Esophagus (tissue), 2 donors: ENCODE results near the gene CASS4. TPM values are rescaled to one million over a fixed set of nuclear protein-coding genes. Genes with fewer than 3 reads are reported as not detected.
A peak's percentile ranks its signal among the peaks of the same experiment; 100 is the strongest.
"Not testable (repeated sequence)": the region's sequence is repeated elsewhere in the genome, so short reads cannot be mapped to it uniquely, and the experiment has no call there.

Source experiments
- H3K27ac ChIP-seq, 2 donors: one replicate each; pipeline ENCODE4 v1.5.1; 2013; ENCODE audit warnings: low read depth in 2 of 2, mild to moderate bottlenecking in 2 of 2, inconsistent platforms in 1 of 2, low read length in 1 of 2, moderate library complexity in 1 of 2
- H3K27me3 ChIP-seq, 2 donors: one replicate each; pipeline ENCODE4 v1.6.1; 2013; ENCODE audit warnings: low read length in 2 of 2, control low read depth in 1 of 2, mild to moderate bottlenecking in 1 of 2; ENCODE audit not compliant: insufficient read depth in 2 of 2, control insufficient read depth in 1 of 2
- H3K36me3 ChIP-seq, 2 donors: one replicate each; pipeline ENCODE4 v1.6.1; 2013; ENCODE audit warnings: low read length in 1 of 2; ENCODE audit not compliant: control insufficient read depth in 2 of 2, insufficient read depth in 2 of 2
- H3K4me1 ChIP-seq, 2 donors: one replicate each; pipeline ENCODE4 v1.6.1; 2013; ENCODE audit warnings: low read length in 1 of 2; ENCODE audit not compliant: control insufficient read depth in 2 of 2, insufficient read depth in 2 of 2
- H3K4me3 ChIP-seq, 2 donors: one replicate each; pipeline ENCODE4 v1.5.1; 2013; ENCODE audit warnings: low read length in 2 of 2, mild to moderate bottlenecking in 2 of 2, low read depth in 1 of 2, moderate library complexity in 1 of 2
- H3K9me3 ChIP-seq, 2 donors: one replicate each; pipeline ENCODE4 v1.6.1; 2013; ENCODE audit warnings: mild to moderate bottlenecking in 2 of 2, low read depth in 1 of 2, low read length in 1 of 2, moderate library complexity in 1 of 2; ENCODE audit not compliant: control insufficient read depth in 2 of 2, insufficient read depth in 1 of 2
- WGBS, 2 donors: extraction: QIAGEN DNeasy Blood & Tissue Kit; methylation state at CpG; one replicate each; pipeline ENCODE4 v1.1.7; 2013; 5-methylcytosine and 5-hydroxymethylcytosine counted together
- polyA plus RNA-seq, 2 donors: library from polyadenylated mRNA; stranded (reverse); fragments of 200-250 nt; gene quantifications; one replicate each; pipeline ENCODE4 v1.2.3, GENCODE V29; 2013
- donor health status: healthy with polysubstance abuse.
- donor health status: Bipolar disorder and iron deficiency.

The CASS4 gene
- polyA plus RNA-seq, 2 donors, result 0.18 to 0.22 TPM

DNA sequence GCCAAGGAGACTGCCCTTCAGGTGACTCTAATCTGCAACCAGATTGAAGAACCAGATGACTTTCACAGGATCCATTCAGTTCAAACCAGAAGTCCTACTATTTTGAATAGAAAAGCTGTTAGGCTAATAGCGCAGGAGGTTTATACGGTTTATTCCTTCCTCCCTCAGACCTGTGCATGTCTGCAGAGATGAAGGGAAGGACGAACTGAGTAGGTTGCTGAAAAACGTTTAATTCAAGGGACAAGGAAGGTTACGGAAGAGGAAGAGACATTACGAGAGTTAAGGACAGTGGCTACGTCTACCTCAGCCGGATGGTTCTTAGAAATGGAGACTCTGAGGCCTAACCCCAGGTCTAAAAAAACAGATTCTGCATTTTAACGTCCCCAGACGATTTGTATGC lies 21.0 kb upstream of the CASS4 start:
- H3K27me3 ChIP-seq, result no peaks in the 10 kb centered on the region
- H3K36me3 ChIP-seq, result peaks cover 2 to 6% of the 10 kb centered on the region in 2 donors
- 29 to 32% methylated on average over 10 of the region's 10 CpGs for WGBS, 2 donors
- H3K4me3 ChIP-seq, result peak overlapping the region in 1 of 2 donors; percentile 96
- H3K27ac ChIP-seq, result peak overlapping the region in 1 of 2 donors; percentile 18
- no peaks in the 10 kb centered on the region for H3K9me3 ChIP-seq
- peaks cover 0 to 2% of the 10 kb centered on the region in 2 donors for H3K4me1 ChIP-seq

DNA sequence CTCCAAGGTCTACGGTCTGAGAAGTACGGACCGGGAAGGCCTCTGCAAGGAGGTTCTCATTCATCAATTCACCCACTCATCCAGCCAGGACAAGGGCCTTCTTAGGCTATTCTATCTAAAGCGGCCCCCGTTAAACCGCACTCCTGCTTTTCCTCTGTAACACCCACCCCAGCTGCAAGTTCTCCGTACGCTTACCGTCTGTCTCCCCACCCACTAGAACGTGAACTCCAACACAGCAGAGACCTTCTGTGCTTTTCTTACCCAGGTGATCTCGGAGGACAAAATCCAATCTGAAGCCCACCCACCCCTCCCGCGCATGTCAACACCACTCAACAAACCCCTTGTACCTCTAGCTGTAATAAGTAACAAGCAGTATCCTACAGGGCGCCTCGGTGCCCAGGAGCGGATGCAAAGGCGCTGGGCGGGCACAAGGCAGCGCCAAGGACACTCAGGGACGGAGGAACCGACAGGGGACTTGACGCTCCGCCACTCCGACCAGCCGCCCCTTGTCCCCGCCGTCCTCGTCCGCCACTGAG lies 20.4 kb upstream of the CASS4 start:
- Histone ChIP-seq H3K27ac (peak overlapping the region; percentile 89), H3K36me3 (peaks cover 2 to 5% of the 10 kb centered on the region in 2 donors), H3K27me3 (no peaks in the 10 kb centered on the region), H3K4me3 (peak overlapping the region; percentile 87 to 96), H3K9me3 (no peaks in the 10 kb centered on the region), H3K4me1 (peaks cover 0 to 2% of the 10 kb centered on the region in 2 donors)
- 0 to 1% methylated on average over 29 of the region's 29 CpGs for WGBS, 2 donors

DNA sequence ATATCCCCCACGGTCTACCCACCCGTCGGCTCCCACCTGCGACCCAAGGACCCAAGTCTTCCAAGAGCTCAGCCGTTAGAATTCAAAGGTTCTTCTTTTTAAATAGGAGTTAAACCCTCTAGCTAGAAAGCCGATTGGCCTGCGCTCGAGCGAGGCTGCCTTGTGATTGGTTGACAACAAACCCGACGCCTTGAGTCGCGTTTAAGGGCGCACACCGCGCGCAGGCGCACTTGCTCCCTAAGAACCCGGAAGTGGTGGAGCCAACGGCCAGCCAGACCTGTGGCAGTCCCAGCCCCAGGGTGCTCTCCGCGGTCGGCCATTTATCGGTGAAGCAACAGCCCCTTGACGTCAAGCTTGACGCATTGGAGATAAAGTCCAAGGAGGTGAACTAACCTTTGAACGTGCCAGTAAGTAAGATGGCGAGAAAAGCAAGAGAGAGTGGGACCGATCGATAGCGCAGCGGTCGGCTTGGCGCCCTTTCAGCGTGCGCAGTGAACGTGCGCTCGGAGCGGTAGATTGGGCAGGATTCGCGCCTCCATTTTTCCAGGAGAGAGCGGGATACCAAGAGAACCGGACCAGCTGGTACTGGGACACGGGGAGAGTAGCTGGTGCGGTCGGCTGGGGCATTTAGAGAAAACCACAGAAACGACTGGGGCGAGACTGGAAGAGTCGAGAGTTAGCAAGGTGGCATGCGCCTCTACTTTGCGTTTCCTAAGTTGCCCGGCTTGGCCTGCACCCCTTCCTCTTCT lies 19.8 kb upstream of the CASS4 start, which contains the start of the genes AURKA and CSTF1:
TSS of gene AURKA (minus strand) at position 84 of the 749 bp plus-strand sequence. CDS start 4,018 bp downstream, outside the sequence.
TSS of gene CSTF1 (plus strand) at position 514 of the 749 bp plus-strand sequence. CDS start 2,908 bp downstream, outside the sequence.
- no peaks in the 10 kb centered on the region for H3K9me3 ChIP-seq
- peak within 1 kb of the TSS; percentile 87 to 96 for H3K4me3 ChIP-seq
- peak within 1 kb of the TSS; percentile 89 to 98 for H3K27ac ChIP-seq
- peaks cover 0 to 2% of the 10 kb centered on the region in 2 donors for H3K4me1 ChIP-seq
- H3K27me3 ChIP-seq, result no peaks in the 10 kb centered on the region
- WGBS, 2 donors, result 0 to 1% methylated on average over 53 of the region's 53 CpGs
- H3K36me3 ChIP-seq, result peaks cover 7 to 10% of the 10 kb centered on the region in 2 donors

GRCh38 chr20:56392881-56393482 lies 19.1 kb upstream of the CASS4 start:
- whole genome bisulfite sequencing, 2 donors, result 0 to 1% methylated on average over 18 of the region's 18 CpGs
- peak overlapping the region; percentile 89 to 98 for H3K27ac ChIP-seq

GRCh38 chr20:56393653-56394052 lies 18.4 kb upstream of the CASS4 start:
- peak overlapping the region in 1 of 2 donors; percentile 96 for H3K4me3 ChIP-seq

More at GRCh38 chr20:56392881-56393482, 19.1 kb upstream of the CASS4 start:
- H3K9me3 ChIP-seq, result no peaks in the 10 kb centered on the region
- peaks cover 0 to 2% of the 10 kb centered on the region in 2 donors for H3K4me1 ChIP-seq
- H3K4me3 ChIP-seq, result peak overlapping the region; percentile 87 to 96
- H3K36me3 ChIP-seq, result peaks cover 7 to 13% of the 10 kb centered on the region in 2 donors
- no peaks in the 10 kb centered on the region for H3K27me3 ChIP-seq

GRCh38 chr20:56395166-56395565 lies 16.9 kb upstream of the CASS4 start:
- Histone ChIP-seq H3K27ac (no peak overlapping the region), H3K27me3 (no peaks in the 10 kb centered on the region), H3K4me3 (no peak overlapping the region), H3K9me3 (no peaks in the 10 kb centered on the region), H3K4me1 (peaks cover 0 to 2% of the 10 kb centered on the region in 2 donors), H3K36me3 (peaks cover 11 to 15% of the 10 kb centered on the region in 2 donors)
- WGBS, 2 donors, result 86 to 87% methylated on average over 4 of the region's 4 CpGs

More at GRCh38 chr20:56393653-56394052, 18.4 kb upstream of the CASS4 start:
- Histone ChIP-seq H3K4me1 (peaks cover 0 to 2% of the 10 kb centered on the region in 2 donors), H3K36me3 (peaks cover 11 to 13% of the 10 kb centered on the region in 2 donors), H3K9me3 (no peaks in the 10 kb centered on the region), H3K27ac (peak overlapping the region in 1 of 2 donors; percentile 59), H3K27me3 (no peaks in the 10 kb centered on the region)
- 58% methylated on average over 8 of the region's 8 CpGs for whole genome bisulfite sequencing, 2 donors

GRCh38 chr20:56400001-56400640 lies 11.9 kb upstream of the CASS4 start:
- no peak overlapping the region for H3K27ac ChIP-seq
- peaks cover 0 to 2% of the 10 kb centered on the region in 2 donors for H3K4me1 ChIP-seq
- no peaks in the 10 kb centered on the region for H3K9me3 ChIP-seq
- no peak overlapping the region for H3K4me3 ChIP-seq
- peaks cover 19 to 22% of the 10 kb centered on the region in 2 donors for H3K36me3 ChIP-seq
- H3K27me3 ChIP-seq, result no peaks in the 10 kb centered on the region

GRCh38 chr20:56403465-56403864 lies 8.6 kb upstream of the CASS4 start:
- Histone ChIP-seq H3K9me3 (no peaks in the 10 kb centered on the region), H3K27me3 (no peaks in the 10 kb centered on the region), H3K4me1 (peaks cover 0 to 2% of the 10 kb centered on the region in 2 donors), H3K36me3 (peaks cover 13% of the 10 kb centered on the region in 2 donors), H3K27ac (no peak overlapping the region), H3K4me3 (no peak overlapping the region)
- 94 to 95% methylated on average over 26 of the region's 26 CpGs for WGBS, 2 donors

DNA sequence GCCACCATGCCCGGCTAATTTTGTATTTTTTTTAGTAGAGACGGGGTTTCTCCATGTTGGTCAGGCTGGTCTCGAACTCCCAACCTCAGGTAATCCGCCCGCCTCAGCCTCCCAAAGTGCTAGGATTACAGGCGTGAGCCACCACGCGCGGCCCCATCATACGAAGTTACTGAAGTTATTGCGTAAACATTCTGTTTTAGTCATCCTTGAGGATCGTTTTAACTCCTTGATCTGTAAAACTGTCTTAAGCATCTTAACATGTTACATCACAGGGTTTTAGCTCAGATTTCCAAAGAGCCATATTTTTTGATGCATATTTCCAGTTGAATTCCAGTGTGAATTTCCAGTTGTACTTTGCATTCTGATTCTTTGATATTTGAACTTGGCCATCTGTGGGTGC lies 6.7 kb upstream of the CASS4 start:
- peaks cover 12 to 13% of the 10 kb centered on the region in 2 donors for H3K36me3 ChIP-seq
- WGBS, 2 donors, result 92 to 93% methylated on average over 12 of the region's 12 CpGs
- H3K27me3 ChIP-seq, H3K9me3 ChIP-seq, H3K4me3 ChIP-seq, H3K4me1 ChIP-seq, H3K27ac ChIP-seq: not testable (repeated sequence)
